ENCODE results near the gene WDPCP. TPM values are rescaled to one million over a fixed set of nuclear protein-coding genes. Genes with fewer than 3 reads are reported as not detected.

WDPCP gene
- total and polyA plus RNA-seq, 2 experiments from 2014 or later, result 8.8 to 20.4 TPM

GRCh38 chr2:63343397-63344109 is 244.7 kb downstream of the WDPCP start:
- Histone ChIP-seq H3K4me2 (no peak overlapping the region), H3K27ac (ENCODE audit: low read depth) (no peak overlapping the region), H3K36me3 (ENCODE audit: insufficient read depth) (0 out of 2 replicates have a peak, but pooled peaks cover 4% of the 10 kb centered on the region), H2AFZ (no peak overlapping the region), H3K4me3 (no peak overlapping the region), H3K4me1 (ENCODE audit: insufficient read depth) (peaks cover 8% of the 10 kb centered on the region), H3K79me2 (replicated peaks; ENCODE audit: insufficient read depth) (no peaks in the 10 kb centered on the region), H3F3A (replicated peaks; ENCODE audit: low read depth) (no peaks in the 10 kb centered on the region), H3K27me3 (ENCODE audit: insufficient read depth) (no peaks in the 10 kb centered on the region), H4K20me1 (replicated peaks; ENCODE audit: insufficient read depth) (no peaks in the 10 kb centered on the region), H3K9me2 (ENCODE audit: insufficient read depth) (no peaks in the 10 kb centered on the region; the same call in 1 of the 2 replicates)
- DNase-seq (ENCODE audit: low spot score) (no peak), ATAC-seq (no peak)
- Mint-ChIP-seq H3K27me3 (ENCODE audit: insufficient read depth, low read depth, poor library complexity) (peaks cover 5% of the 10 kb centered on the region), H3K9me3 (peaks cover 20% of the 10 kb centered on the region), H3K4me1 (peaks cover 7% of the 10 kb centered on the region), H3K4me3 (no peak overlapping the region), H3K27ac (no peak overlapping the region), H3K36me3 (ENCODE audit: low read depth) (peaks cover 20% of the 10 kb centered on the region)
- TF ChIP-seq ZNF114 (CRISPR knock-in tag; IDR thresholded peaks at IDR 0.05) (no peak), EZH2 (IDR thresholded peaks at IDR 0.05; ENCODE audit: low read depth, unreplicated experiment) (no peak), ZNF462 (CRISPR knock-in tag; IDR thresholded peaks at IDR 0.05) (no peak), EZH2phosphoT487 (IDR thresholded peaks at IDR 0.05; ENCODE audit: unreplicated experiment) (no peak), POLR2AphosphoS5 (IDR thresholded peaks at IDR 0.05; ENCODE audit: low read depth) (no peak)

- H3K4me1 Mint-ChIP-seq, result peaks cover 10% of the 10 kb centered on the region
- no peak overlapping the region for H3K4me3 Mint-ChIP-seq
- TF ChIP-seq NANOG (IDR thresholded peaks at IDR 0.05; ENCODE audit: borderline replicate concordance) (no peak), ETS1 (IDR thresholded peaks at IDR 0.05) (no peak), STAT1 (IDR thresholded peaks at IDR 0.05; ENCODE audit: unreplicated experiment) (no peak), ZNF331 (CRISPR knock-in tag; IDR thresholded peaks at IDR 0.05; ENCODE audit: low read depth) (no peak), EZH2 (IDR thresholded peaks at IDR 0.05; ENCODE audit: low read depth, unreplicated experiment) (no peak), REST (IDR thresholded peaks at IDR 0.05; ENCODE audit: unreplicated experiment) (no peak), POLR2AphosphoS5 (IDR thresholded peaks at IDR 0.05; ENCODE audit: low read depth) (no peak), CREB1 (CRISPR knock-in tag; IDR thresholded peaks at IDR 0.05; ENCODE audit: low read depth) (no peak)
Observed at GRCh38 chr2:63340443-63340842, 247.8 kb downstream of the WDPCP start.

More at GRCh38 chr2:63340443-63340842, 247.8 kb downstream of the WDPCP start:
- DNase-seq (ENCODE audit: low spot score) (no peak), ATAC-seq (no peak)
- H3K4me2 ChIP-seq, result no peak overlapping the region
- no peaks in the 10 kb centered on the region for H3K27me3 ChIP-seq (ENCODE audit: insufficient read depth)
- H3K4me3 ChIP-seq, result no peak overlapping the region
- H3K9me3 Mint-ChIP-seq, result peaks cover 22% of the 10 kb centered on the region
- no peaks in the 10 kb centered on the region for H3F3A ChIP-seq (replicated peaks; ENCODE audit: low read depth)
- H3K4me1 ChIP-seq (ENCODE audit: insufficient read depth), result peaks cover 12% of the 10 kb centered on the region
- H3K36me3 ChIP-seq (ENCODE audit: insufficient read depth), result 0 out of 2 replicates have a peak, but pooled peaks cover 4% of the 10 kb centered on the region
- H3K27ac Mint-ChIP-seq, result no peak overlapping the region
- H3K36me3 Mint-ChIP-seq (ENCODE audit: low read depth), result peaks cover 31% of the 10 kb centered on the region
- H3K27ac ChIP-seq (ENCODE audit: low read depth), result no peak overlapping the region
- no peaks in the 10 kb centered on the region for H4K20me1 ChIP-seq (replicated peaks; ENCODE audit: insufficient read depth)
- peaks cover 7% of the 10 kb centered on the region for H3K27me3 Mint-ChIP-seq (ENCODE audit: insufficient read depth, low read depth, poor library complexity)
- no peak overlapping the region for H2AFZ ChIP-seq
- H3K9me2 ChIP-seq (ENCODE audit: insufficient read depth), result peaks cover 4% of the 10 kb centered on the region; the same call in 1 of the 2 replicates
- no peaks in the 10 kb centered on the region for H3K79me2 ChIP-seq (replicated peaks; ENCODE audit: insufficient read depth)
